Fibroblast of skin of right quadriceps (primary cell): ENCODE measurements around the gene SRGAP1.
A peak's percentile ranks its signal among the peaks of the same experiment; 100 is the strongest.
"Not testable (repeated sequence)": the region's sequence is repeated elsewhere in the genome, so short reads cannot be mapped to it uniquely, and the experiment has no call there.

Experiments used
- DNase-seq: peaks from one replicate; pipeline ENCODE4 v3.0.0-alpha.2; 2013

Gene SRGAP1

DNA sequence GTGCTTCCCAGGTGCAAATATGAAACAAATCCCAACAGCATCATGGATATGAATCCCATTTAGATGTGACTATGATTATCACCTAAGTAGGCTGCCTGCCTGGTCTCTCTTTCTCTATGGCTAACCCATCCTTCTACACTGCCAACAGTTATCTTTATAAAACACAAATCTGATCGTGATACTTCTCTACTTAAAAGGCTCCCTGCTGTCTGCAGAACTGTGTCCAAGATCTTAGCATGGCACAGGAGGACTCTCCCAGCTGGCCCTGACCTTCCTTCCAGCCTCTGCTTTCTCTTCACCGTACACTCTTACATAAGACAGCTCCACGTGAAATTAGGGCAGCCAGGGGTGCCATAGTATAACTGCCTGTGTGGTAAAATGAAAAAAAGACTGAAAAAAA is 3.5 kb upstream of the SRGAP1 start:
- DNase-seq: no peak

DNA sequence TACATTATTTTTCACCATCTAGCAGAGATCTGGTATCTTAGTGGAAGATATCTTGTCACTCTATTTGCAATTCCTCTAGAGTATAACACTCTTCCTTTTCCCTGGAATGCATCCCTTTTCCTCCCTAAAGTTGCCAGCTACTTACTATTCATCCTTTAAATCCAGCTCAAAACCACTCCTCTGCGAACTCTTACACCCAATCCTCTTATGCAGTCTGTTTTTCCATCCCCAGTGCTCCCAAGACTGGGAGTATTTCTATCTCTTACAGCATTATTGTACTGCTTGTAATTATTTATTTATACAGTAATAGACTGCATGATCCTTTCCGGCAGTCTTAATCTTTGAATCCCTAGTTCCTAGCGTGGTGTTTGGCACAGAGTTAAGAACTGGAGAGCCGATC is 2.9 kb upstream of the SRGAP1 start:
- no peak for DNase-seq

DNA sequence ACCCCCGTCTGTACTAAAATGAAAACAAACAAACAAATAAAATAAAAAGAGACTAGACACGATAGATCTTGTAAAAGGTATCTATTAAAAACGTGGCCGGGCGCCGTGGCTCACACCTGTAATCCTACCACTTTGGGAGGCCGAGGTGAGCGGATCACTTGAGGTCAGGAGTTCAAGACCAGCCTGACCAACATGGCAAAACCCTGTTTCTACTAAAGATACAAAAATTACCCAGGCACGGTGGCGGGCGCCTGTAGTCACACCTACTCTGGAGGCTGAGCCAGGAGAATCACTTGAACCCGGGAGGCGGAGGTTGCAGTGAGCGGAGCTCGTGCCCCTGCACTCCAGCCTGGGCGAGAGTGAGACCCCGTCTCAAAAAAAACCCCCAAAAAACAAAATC is 1.8 kb upstream of the SRGAP1 start:
- DNase-seq: not testable (repeated sequence)

DNA sequence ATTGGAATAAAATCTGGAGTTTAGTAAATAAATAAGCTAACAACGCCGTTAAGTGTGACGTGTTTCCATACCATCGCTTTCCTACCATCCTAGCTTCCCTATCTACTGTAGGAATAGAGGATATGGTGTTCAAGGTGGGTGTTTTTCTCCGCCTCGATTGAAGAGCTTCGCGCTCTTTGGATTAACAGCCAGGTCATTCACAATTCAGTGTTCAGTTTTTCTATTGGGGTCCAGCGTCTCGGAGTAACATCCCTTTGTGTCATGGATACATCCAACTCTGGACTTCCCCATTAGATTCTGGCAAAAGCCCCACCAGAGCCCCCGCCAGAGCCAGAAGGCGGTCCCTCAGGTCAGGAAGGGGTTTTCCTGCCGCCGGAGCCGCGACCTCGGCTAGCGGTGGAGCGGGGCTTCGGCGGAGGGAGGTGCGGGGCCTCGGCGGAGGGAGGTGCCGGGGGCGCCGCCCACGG is 1.2 kb upstream of the SRGAP1 start:
- DNase-seq: no peak

DNA sequence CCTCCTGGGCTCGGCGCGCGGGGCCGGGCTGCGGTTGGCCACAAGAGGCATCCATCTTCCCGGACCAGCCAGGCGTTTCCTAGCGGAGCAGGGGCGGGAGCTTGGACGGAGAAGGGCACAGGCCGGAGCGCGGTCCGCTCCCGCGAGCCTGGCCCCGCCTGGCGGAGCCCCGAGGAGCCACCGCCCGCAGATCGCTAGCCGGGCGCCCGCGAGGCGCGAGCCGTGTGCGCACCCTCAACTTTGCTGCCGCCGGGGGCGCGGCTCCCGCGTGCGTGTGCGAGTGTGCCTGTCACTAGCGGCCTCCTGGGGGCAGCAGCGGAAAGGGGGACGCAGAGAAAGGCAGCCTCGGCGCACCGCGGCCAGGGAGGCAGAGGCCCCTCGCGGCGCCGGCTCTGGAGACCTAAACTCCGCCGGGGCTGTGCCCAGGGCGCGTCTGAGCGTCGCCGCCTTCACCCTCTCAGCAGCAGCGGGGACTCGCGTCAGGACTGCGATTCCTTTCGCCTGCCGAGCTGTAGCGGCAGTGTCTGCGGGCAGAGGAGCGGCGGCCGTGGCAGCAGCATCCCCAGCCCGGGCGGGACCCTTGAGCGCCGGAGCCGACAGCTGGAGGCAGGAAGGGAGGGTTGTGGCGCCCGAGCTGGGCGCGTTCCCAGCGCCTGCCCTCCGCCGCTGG is 644 bp upstream of the SRGAP1 start:
- DNase-seq: peak; percentile 93

DNA sequence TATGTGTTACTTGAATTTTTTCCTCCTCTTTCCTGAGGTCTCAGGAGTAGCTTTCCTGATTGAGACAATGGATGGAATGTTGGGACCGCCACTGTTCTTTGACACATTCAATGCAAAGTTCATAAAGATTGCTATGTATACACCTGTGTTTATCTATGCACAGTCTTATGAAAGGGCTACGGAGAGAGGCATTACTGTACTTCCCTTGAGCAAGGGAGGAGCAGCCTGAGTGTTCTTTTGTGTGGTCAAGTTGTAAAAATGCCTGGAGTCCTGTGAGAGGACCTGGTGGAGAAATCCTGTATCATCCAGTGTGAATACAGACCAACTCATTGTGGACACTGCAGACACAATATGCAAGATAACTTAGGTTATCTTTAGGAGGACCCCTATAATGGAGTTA is 1.2 kb downstream of the SRGAP1 start:
- peak; percentile 45 for DNase-seq

DNA sequence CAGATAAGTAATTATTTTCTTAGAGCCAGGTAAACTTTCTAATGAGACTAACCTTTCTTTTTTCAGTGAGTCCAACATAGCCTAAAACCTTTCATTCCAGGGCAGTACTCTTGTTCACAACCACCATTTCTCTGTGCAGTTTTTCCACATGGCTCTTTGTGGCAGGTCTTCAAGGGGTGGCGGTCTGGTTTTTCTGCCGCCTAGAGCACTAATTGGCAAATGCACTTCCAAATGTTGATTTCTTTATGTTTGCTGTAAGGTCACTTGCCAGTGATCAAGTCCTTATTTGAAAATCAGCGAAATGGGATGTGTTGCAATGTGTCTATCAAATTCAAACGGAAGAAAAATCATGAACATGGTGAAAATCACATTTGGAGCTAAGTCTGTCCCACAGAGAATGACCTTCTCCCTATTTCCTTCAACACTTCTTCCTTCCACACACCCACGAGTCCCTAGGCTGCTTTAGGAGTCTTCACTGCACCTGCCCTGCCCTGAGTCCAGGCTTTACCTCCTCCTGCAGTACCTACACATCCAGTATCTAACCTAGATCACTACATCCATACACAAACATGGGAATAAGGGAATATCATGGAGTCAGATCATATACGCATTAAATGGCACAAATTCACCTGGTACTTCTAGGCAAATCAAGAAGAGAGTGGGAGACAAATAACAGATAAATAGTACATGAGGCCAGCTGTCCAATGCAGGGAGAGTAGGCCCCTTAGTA is 1.9 kb downstream of the SRGAP1 start:
- DNase-seq: peak; percentile 28

DNA sequence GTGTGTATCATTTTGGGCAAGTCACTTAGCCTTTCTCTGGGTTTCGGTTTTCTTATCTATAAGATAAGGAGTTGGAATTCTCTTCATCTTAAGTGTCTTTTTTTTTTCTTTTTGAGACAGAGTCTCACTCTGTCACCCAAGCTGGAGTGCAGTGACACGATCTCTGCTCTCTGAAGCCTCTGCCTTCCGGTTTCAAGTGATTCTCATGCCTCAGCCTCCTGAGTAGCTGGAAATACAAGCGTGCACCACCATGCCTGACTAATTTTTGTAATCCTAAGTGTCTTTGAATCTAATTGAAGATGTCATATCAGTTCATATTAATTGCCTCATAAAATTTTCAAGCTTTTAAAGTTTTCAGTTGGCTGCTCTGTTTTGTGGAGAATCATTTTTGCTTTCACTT is 4.0 kb downstream of the SRGAP1 start:
- no peak for DNase-seq

DNA sequence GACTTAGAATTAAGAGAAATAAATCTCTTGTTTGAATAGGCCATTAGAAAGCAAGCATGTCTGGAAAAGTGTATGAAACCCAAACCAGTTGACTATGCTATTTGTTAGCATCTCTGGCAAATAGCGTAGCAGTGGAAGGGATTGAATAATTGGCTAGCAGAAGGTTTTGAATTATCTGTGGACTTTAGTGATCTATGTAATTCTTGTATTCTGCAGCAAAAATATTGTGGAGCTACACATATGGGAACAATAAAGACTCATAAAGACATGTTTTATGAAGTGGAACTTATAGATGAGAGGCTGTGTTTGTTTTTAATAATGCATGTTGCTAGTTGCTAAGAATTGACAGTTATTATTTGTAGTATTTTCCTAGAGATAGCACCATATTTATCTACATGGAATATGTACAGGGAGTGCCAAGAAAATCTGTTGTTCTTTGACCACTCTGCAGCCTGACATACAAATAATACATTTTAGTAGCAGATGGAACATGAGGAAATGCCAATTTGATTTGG is 4.7 kb downstream of the SRGAP1 start:
- DNase-seq: no peak

DNA sequence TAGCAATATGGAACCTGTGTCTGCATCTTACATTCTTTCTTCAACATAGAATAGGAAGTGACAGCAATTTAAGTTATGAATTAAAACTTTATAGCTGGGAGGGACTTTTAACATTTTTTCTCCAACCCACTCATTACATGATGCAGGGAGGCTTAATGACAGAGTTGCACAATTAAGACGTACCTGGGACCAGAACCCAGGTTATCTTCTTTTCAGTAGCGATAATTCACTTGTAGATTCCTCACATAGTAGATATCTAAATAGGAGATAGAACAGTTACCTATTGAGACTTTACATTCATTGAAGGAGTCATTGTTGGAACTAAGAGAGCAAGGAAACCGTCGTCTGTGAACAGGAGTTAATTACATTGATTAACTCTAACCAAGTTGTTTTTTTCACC is 5.1 kb downstream of the SRGAP1 start:
- DNase-seq: no peak

DNA sequence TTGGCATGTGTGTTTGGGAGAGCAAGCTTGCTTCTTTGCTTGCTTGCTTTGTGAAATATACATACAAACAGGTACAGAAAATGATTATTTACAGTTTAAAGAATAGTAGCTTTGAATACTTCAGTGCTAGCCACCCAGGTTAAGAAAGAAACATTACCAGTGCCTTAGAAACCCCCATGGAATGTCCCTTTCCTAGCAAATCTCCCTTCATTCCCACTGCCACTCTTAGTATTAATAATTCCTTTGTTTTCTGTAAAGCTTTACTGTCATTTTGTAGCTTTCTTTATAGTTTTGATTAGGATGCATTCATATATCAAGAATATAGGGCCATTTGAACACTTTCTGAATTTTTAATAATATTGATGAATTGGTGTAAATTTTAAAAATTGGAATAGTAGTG is 9.5 kb downstream of the SRGAP1 start:
- DNase-seq: no peak

DNA sequence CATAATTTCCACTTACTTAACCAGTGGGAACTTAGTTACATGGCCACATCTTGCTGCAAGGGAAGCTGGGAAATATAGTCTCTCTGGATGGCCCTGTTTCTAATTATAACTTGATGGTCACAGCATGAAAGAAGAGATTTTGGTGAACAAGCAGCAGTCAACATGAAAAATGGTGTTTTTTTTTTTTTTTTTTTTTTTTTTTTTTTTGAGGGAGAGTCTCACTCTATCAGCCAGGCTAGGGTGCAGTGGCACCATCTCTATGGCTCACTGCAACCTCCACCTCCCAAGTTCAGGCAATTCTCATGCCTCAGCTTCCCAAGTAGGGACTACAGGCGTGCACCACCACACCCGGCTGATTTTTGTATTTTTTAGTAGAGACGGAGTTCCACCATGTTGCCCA is 10.8 kb downstream of the SRGAP1 start:
- no peak for DNase-seq

DNA sequence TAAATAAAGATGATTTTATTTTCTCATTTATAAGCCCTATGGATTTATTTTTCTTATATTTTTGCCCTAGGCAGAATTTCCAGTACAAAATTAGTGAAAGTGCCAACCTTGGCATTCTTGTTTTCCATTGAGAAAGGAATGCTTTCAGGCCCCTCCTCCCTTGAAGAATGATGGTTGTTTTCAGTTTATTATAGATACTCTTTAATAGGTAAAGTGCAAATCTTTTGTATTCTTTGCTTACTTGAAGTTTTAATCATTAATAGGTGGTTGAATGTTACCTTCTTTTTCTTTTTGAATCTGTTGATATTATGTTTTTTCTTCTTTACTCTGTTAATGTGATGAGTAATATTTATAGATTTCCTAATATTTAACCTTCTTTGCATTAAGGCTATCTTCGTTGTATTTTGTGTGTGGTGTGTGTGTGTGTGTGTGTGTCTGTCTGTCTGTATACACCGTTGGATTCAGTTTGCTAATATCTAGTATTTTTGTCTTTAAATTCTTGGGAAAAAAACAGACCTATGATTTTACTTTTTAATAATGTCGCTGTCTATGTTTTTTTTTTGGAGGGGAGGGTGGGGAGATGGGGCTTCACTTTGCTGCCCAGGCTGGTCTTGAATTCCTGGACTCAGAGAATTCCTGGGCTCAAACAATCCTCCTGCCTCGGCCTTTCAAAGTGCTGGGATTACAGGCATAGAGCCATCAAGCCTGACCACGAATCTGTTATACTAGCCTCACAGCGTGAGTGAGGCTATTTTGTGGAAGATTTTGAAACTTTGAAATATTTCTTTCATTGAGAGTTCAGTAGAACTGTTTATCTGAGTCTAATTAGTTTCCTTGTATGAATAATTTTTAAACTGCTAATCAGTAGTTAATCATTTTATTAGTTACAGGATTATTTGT is 13.5 kb downstream of the SRGAP1 start:
- peak; percentile 71 for DNase-seq

DNA sequence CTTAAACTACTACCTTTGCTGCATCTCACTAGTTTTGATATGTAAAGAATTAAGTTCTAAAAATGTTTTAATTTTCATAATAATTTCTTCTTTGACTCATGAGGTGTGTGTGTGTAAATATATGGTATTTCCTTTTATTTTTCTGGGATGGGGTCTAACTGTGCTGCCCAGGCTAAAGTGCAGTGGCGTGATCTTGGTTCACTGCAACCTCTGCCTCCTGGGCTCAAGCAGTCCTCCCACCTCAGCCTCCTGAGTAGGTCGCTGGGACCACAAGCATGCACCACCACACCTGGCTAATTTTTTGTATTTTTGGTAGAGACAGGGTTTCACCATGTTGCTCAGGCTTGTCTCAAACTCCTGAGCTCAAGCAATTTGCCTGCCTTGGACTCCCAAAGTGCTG is 15.4 kb downstream of the SRGAP1 start:
- not testable (repeated sequence) for DNase-seq

DNA sequence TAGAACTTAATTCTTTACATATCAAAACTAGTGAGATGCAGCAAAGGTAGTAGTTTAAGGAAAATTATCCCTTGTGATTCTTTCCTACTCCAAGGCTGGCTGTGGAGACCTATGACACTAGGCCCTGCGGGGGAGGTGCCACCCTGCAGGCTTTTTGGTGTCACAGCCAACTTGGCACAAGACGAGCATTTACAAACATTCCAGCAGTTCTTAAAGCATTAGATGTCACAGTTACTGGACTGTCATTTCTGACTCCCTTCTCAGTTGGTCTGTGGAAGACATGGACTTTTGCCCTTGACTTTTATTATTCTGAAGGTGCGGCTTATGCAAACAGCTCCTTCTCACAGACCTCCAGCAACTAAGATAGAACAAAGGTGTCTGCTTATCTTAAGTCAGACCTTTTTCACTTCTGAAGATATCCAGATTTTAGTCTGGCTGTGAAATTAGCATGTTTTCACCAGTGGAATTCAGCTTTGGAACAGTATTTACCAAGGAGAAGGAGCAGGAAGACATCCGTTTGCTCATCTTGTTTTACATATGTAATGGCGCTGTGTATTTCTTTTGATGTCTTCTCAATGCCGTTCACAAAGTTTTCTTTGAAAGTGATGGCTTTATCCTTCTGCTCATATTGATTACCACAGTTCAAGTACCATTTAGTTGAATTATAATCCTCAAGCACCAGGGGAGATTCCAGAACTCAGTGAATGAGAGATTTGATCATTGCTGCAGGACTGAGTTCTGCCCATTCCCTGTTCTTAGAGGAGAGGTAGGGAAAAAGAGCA is 17.9 kb downstream of the SRGAP1 start:
- peak; percentile 47 for DNase-seq

DNA sequence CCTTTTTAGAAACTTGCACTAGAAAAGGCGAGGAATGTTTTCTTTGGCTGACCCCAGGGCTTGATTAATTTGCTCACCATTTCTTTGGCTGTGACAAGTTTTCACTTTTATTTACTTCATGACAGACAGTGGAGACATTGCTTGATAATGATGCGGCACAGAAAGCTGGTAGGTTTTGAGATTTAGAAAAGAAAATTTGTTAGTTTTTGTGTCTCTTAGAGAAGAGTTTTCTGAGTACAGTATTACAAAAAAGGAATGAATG is 18.4 kb downstream of the SRGAP1 start:
- DNase-seq: no peak

DNA sequence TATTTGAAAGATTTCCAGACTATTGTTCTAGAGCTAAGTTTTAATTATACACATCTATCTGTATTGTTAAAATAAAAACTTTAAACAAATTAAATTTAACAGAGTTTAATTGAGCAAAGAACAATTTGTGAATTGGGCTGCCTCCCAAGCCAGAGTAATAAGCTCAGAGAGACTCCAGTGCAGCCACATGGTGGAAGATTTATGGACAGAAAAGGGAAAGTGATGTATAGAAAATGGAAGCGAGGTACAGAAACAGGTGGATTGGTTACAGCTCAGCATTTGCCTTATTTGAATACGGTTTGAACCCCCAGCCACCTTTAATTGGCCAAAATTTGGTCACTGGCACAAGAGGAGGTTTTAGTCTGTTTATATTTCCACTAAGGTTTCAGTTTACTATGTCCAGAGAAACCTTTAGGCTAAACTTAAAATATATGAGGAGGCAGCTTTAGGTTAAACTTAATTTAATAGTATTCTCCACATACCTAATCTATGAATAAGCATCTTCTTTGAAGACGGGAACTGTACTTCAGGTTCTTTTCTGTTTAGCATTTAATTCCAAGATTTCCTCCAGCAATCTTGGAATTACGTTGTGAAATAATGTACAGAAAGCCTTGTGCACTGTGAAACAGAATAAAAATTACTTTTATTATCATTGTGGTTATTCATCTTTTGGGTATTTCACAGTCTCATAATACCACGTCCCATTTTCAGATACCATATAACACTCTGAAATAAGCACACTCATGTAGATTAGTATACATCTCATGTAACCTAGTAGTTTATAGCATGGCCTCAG is 19.4 kb downstream of the SRGAP1 start:
- DNase-seq: peak; percentile 25

DNA sequence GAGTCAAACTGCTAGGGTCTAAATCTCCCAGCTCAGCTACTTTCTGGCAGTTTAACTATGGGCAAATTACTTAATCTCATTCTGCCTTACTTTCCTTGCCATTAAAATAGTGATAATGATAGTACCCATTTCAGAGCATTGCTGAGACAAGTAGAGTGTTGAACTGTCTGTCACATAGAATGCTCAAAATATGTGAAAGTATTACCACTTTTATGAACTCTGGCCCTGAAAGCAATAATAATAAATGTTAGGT is 19.9 kb downstream of the SRGAP1 start:
- no peak for DNase-seq

DNA sequence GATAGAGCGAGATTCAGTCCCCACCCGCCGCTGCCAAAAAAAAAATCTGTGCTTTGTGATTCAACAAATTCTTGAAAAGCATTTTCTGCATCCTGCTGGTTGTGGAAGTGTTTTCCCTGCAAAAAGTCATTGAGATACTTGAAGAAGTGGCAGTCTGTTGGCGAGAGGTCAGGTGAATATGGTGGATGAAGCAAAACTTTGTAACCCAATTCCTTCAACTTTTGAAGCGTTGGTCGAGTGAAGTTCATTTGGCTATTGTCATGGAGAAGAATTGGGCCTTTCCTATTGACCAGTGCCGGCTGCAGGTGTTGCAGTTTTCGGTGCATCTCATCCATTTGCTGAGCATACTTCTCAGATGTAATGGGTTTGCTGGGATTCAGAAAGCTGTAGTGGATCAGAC is 20.9 kb downstream of the SRGAP1 start:
- no peak for DNase-seq

DNA sequence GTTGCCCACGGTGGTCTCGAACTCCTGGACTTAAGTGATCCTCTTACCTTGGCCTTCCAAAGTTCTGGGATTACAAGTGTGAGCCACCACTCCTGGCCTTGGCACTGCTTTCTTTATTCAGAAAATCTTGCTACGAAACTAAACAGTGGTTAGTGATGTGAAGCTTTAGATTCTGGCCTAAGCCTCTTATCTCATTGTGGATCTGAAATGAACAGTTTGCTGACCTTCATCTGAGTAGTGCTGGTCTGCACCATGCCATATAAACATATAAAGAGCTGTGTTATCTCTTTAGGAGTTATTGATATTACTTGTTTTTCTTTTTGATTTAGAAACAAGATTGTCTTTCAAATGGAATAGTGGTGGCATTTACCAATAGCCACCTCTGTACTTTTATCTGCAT is 22.6 kb downstream of the SRGAP1 start:
- DNase-seq: no peak

DNA sequence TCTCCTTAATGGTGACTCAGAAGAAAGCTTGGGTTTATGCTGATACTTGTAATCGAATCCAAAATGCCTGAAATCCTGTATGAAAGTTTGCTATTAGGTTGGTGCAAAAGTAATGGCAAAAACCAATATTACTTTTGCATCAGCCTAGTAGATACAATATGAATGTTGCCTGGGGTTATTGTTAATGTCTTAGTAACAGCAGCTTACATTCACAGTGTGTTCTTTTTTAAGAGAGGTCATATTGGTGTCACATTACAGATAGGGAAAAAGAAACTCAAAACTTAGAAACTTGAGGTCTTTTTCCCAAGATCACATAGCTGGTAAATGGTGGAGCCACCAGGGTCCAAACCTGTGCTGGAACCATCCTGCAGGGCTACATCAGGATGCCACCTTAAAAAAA is 25.2 kb downstream of the SRGAP1 start:
- no peak for DNase-seq

DNA sequence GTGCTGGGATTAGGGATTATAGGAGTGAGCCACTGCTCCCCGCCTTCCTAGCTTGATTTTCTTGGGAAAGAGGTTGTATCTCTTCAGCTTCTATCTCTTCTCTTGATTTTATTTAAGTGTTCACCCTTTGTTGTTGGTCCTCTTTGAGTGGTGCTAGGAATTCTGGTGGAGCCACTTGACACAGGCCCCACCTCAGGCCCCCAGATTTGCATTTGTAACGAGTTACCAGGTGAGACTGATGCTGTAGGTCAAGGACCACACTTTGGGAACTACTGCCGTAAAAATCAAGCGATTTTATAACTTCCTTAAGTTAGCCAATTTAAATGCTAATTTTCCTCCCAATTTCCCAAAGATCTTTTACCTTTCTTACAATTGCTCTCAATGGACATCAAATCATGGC is 26.3 kb downstream of the SRGAP1 start:
- no peak for DNase-seq
